LoVo (cell line): ENCODE data around the gene HDAC9.

ENCODE experiments used
- DNase-seq: peaks from one replicate; pipeline ENCODE4 v3.0.0-alpha.2; 2016; ENCODE audit warnings: low spot score

HDAC9 gene

GRCh38 chr7:18526368-18526878 lies 30.9 kb downstream of the HDAC9 start:
- DNase-seq: no peak

GRCh38 chr7:18529239-18529638 lies 33.7 kb downstream of the HDAC9 start:
- no peak for DNase-seq

- no peak for DNase-seq
Measured at GRCh38 chr7:18530224-18531179, 35.0 kb downstream of the HDAC9 start.

GRCh38 chr7:18531539-18531938 lies 36.0 kb downstream of the HDAC9 start:
- no peak for DNase-seq

GRCh38 chr7:18532813-18533212 lies 37.3 kb downstream of the HDAC9 start:
- no peak for DNase-seq

- no peak for DNase-seq
Measured at GRCh38 chr7:18534481-18534880, 38.9 kb downstream of the HDAC9 start.

DNA sequence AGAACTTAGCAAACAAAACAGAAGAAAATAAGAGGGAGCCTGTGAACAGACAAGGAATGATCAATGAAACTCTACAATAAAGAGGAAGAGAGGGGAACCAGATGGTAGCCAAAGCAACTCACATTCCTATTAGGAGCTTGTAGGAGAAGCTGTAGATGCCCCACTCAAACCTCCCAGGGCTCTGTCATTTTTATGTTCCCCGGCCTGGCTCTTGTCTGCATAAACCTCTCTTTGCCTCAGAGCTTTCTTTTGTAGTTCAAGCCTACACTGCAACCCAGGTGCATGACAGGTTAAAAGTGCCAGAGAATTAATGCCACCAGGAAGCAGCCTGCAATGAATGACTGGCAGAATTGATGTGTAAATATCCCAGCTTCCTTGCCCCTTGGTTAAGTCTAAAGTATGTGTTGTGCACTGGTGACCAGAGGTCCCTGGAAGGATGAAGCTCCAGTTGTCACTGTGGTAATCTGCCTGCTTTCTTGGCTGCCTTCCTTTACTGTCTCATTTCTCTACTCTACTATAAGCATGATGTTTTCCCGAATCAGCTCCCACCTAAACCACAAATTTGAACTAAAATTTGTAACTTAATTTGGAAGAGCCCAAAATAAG lies 40.4 kb downstream of the HDAC9 start:
- no peak for DNase-seq

DNA sequence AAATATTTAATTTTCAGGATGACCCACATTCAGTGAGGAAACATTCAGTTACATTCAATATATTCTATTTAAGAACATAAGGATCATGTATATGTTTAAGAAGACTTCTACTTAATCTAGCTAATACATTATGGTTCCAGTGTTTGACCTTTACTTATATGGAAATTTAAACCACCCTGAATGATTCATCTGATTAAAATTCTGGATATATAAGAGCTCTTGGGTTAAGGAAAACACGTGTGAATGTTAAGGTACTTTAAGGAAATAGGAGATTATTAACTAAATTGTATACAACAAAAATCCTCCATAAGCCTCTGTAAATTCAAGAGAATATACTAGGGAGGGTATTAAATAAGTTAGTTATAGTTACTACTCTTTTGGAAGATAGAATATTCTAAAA lies 40.9 kb downstream of the HDAC9 start:
- DNase-seq: no peak

- no peak for DNase-seq
Measured at GRCh38 chr7:18538554-18539250, 43.2 kb downstream of the HDAC9 start.

DNA sequence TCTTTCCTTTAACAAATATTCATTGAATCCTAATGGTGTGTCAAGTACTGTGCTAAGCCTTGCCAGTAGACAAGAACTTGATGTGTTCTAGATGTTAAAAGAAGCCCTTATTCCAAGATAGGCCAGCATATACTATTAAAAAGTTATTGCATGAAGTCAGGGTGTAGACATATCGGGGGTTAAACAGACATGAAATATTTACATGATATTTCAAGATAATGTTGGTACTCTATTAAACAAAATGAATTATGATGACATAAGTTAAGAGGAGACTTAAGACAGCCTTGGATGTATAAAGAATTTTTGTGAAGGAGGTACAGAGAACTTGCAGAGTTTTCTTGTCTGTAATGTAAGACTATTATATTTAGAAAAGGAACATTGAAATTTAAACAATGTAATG lies 44.8 kb downstream of the HDAC9 start:
- DNase-seq: no peak

GRCh38 chr7:18541181-18541870 lies 45.8 kb downstream of the HDAC9 start:
- DNase-seq: no peak

- no peak for DNase-seq
Measured at GRCh38 chr7:18541871-18542212, 46.3 kb downstream of the HDAC9 start.

GRCh38 chr7:18546576-18546975 lies 51.0 kb downstream of the HDAC9 start:
- no peak for DNase-seq

DNA sequence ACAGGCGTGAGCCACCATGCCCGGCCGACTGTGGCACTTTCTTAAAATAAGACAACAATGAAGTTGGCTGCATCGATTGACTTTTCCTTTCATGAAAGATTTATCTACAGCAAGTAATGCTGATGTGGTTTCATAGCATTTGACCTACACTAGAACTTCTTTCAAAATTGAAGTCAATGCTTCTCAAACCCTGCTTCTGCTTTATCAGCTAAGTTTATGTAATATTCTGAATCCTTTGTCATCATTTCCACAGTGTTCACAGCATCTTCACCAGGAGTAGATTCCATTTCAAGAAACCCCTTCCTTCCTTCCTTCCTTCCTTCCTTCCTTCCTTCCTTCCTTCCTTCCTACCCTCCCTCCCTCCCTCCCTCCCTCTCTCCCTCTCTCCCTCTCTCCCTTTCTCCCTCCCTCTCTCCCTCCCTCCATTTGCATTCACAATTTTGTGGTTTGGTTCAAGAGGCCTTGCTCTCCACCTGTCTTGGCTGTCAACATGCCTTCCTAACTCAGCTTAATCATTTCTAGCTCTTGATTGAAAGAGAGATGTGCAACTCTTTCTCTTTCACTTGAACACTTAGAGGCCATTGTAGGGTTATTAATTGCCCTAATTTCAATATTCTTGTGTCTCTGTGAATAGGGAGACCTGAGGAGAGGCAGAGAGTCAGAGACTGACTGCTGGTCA lies 52.1 kb downstream of the HDAC9 start:
- DNase-seq: no peak

DNA sequence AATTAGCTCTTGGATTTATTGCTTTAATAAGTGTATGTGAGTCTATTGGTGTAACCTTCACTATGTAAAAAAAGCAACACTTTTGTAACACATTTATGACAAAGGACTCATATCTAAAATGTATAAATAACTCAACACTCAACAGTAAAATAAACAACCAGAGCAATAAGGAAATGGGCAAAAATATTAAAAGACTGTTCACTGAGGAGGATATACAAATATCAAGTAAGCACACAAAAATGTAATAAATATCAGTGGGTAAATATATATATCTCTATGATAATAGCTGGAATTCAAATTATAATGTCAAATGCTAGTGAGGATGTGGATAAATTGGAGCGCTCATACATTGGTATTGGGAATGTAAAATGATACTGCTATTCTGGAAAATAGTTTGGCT lies 53.0 kb downstream of the HDAC9 start:
- peak; percentile 41 for DNase-seq

DNA sequence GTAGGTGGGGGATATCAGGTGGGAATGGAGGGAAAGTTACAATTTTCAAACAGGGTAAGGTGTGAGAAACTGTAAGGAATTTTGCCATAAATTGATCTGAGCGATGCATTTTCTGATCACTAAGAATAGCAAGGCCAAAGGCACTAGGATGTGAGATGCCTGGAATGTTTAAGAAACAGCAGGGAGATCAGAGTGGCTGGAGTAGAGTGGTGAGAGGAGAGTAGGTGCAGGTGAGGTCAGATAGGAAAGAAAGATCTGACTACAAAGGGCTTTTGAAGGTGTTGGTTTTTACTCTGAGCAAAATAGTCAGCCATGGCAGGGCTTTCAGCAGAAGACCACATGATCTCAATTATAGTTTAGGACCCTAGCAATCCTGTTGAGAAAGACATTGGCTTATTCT lies 55.0 kb downstream of the HDAC9 start:
- no peak for DNase-seq

DNA sequence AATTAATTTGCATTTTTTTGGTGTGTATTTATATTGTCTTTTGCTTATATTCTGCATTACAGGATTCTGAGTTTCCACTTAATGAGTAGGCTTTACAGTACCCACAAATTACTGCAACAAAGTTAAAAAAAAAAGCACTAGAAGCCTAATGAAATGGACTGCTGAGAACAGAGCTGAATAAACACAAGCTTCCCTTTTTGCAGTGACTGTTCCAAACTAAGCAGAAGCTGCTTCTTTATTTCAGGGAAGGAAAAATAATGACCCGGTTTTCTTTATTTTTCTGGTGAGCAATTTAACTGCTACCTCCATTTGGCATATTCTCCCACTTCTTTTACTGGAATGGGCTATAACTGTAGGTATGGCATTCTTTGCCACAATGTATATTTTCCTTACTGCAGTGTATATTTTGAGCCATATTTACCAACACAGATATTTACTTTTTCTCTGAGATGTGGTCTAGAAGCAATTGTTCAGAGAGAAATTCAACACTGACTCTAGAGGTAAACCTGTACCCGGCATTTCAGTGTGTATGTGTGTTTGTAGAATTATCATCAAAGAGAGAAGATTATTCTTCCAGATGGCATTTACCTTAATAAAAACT lies 56.9 kb downstream of the HDAC9 start:
- no peak for DNase-seq

DNA sequence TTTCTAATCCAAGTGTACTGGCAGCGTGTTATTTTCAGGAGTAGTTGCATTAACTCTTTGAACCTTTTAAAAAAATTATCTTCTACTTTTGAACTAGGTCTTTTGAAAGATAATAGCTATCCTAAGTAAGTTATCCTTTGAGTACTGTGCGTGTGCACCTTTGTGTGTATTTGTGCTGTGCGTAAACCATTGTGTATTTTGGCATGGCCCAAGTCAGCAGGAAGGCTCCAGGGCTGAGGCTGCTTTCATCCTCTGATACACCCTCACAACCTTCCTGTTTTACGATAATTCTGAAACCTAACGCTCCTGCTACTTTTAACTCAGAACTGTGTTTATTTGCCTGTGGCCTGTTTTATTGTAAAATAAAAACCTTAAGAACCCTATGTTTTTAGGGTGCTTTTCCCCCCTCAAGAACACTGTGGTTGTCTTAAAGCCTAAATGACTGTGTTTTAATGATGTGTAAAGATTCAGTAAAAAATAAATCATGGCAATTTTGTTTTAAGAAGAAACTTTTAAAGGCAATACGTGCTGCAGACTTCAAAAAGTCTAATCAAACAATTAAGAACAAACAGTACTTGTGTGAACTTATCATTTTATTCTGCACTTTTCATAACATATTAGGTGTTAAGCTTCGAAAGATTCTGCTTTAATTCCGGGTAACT lies 57.5 kb downstream of the HDAC9 start:
- peak; percentile 22 for DNase-seq

DNA sequence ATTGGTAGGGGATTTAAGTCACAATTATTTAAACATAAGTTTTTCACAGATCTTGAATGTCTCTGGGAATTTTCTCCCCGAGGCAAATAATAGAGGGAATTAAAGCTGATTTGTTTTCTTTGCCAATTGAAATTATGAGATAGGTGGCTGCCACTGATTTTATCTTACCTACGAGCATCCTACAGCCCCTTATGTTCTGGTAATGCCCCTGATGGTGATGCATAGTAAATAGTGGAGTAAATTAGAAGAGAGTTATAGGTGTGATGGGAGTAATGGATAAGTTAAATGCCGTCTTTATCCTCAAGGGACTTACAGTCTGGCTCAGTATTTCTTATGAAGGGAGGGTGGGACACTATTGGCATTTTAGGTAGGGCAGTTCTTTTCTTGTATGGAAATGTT lies 58.1 kb downstream of the HDAC9 start:
- DNase-seq: no peak

- DNase-seq: no peak
Measured at GRCh38 chr7:18555120-18555519, 59.6 kb downstream of the HDAC9 start.

DNA sequence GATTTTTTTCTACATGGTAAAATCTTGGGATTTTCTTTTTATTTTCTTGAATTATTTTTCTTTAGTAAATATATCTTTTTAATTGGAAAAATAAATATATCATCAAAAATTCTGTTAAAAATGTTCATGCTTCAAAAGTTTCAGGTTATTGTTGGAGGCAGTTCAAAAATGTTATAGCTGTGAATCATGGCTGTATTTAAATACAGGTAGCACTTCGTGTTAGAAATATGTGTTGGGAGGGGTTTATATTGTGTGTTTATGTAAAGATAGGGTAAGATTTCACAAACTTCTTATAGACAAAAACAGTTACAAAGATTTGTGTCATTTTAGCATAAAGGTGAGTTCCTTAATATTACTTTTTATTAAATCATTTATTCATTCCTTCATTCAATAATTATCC lies 60.4 kb downstream of the HDAC9 start:
- DNase-seq: no peak
